GDM1 (cell line): ENCODE data around the gene ZNF71.

Experiments
- DNase-seq: peaks from one replicate; lab custom pipeline; 2025; lab: John Stamatoyannopoulos, UW

Gene ZNF71

DNA sequence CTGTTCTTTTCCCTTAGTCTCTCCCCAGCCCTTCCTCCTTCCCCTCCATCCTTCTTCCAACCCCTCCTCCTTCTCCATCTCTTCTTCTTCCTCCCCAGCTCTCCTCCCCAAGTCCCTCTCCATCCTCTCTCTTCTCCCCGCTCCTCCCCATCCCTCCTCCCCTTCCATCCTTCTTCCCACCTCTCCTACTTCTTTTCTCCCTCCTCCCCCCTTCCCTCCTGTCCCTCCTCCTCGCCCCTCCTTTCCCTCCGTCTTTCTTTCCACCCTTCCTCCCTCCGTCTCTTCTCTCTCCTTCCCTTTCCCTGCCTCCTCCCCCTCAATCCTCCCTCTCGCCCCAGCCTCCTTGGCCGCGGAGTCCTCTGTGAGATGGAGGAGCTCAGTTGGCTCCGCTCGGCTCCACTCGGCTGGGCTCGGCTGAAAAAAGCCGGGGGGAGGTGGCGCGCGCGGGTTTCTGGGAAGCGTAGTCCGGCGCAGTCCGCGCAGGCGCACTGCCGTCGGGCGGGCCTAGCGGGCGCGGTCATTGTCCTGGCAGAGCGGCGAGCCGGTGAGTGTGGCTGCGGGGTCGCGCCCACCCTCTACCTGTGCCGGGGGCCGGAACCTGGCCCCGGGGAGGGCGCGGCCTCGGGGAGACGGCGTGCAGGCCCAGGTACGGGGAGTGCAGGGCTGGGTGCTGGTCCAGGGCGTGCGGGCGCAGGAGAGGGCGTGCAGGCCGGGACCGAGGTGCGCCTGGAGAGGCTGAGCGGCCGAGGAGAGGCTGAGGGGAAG lies at the start of gene ZNF71:
Gene ZNF71 (plus strand): TSS at position 520 of the 765 bp plus-strand sequence. CDS start 6,257 bp downstream, outside the sequence.
- peak; percentile 77 for DNase-seq

DNA sequence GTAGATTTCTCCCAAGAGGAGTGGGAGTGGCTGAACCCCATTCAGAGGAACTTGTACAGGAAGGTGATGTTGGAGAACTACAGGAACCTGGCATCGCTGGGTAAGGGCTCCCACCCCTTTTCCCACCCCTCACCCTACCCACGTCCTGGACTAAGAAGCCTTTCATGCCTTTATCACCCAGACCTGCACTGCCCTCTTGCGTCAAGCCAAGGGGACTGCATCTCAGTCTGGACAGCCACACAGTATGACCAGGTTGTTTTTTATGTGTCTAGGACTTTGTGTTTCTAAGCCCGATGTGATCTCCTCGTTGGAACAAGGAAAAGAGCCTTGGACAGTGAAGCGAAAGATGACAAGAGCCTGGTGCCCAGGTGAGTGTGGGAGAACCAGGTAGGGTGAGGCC lies 47.6 kb upstream of the ZNF71 start:
- no peak for DNase-seq

DNA sequence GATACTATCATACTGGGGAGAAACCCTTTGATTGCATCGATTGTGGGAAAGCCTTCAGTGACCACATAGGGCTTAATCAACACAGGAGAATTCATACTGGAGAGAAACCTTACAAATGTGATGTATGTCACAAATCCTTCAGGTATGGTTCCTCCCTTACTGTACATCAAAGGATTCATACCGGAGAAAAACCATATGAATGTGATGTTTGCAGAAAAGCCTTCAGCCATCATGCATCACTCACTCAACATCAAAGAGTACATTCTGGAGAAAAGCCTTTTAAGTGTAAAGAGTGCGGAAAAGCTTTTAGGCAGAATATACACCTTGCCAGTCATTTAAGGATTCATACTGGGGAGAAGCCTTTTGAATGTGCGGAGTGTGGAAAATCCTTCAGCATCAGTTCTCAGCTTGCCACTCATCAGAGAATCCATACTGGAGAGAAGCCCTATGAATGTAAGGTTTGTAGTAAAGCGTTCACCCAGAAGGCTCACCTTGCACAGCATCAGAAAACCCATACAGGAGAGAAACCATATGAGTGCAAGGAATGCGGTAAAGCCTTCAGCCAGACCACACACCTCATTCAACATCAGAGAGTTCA lies 40.7 kb upstream of the ZNF71 start:
- DNase-seq: no peak

DNA sequence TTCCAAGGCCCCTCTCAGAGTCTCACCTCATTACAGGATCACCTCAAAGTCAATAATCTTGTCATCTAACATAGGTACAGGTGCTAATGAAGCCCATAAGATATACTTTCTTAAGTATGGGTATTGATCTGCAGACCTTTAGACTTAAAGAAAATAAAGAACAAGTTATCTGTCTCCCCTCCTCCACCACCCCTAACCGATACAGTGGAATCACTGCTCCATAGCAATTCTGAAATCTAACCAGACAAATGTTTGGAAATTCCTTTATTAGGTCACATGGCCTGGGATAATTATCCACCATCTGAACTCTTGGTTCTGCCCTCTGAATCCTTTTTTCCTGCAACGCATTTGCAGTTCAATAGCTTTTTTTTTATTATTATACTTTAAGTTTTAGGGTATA lies 32.3 kb upstream of the ZNF71 start:
- no peak for DNase-seq

DNA sequence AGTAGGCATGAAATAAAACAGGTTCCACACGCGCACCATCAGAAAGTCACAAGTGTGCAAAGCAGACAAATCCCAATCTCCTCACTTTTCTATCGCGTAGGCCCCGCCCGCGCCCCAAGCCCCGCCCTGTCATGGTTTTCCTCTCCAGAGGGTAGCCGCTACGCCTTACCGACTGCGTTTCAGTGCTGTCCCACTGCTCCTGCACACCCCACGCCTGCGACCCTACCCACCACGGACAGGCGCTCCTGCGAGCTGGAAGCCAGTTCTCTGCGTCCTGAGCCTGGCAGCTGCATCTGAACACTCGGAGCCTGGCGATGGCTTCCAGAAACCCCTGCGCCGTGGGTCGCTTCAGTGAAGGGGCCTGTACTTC lies 28.2 kb upstream of the ZNF71 start:
- DNase-seq: no peak

DNA sequence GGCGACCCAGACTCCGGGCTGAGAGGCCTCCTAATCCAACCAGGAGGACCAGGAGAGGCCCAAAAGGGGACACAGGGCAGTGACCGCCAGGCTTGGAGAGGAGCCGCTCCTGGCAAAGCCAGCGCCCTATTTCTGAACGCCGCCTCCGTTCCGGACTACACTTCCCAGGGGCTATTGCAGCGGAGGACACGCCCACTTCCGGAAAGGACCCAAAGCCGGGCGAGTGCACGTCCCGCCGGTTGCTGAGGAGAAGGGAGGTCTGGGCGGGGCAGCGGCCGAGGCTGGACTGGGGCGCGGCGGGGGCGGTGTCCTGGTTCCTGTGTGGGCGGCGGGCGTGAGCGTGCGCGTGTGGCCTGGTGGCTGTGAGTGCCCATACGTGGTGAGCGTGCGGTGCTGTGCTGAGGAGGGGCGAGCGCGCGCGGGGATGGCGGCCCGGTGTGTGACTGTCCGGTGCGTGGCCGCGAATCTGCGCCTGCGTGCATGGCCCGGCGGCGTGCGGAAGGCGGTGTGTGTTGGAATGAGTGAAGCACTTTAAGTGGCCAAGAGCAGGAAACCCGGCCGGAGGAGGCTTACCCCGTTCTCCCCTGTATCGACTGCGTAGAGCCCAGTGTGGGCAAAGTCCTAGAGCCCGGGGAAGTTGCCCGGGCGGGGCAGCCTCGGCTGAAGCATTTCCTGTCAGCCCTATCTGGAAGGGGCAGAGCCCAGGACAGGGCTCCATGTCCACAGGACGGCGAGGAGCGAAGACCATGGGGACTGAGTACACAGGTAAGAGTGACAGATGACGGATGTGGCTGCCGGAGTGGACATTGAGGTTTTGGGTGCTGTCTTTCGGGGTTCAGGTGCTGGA lies 27.6 kb upstream of the ZNF71 start, which contains the start of gene ZNF470:
Gene ZNF470 (plus strand): TSS at position 195 of the 847 bp plus-strand sequence. CDS start 2,844 bp downstream, outside the sequence.
- DNase-seq: peak; percentile 79

DNA sequence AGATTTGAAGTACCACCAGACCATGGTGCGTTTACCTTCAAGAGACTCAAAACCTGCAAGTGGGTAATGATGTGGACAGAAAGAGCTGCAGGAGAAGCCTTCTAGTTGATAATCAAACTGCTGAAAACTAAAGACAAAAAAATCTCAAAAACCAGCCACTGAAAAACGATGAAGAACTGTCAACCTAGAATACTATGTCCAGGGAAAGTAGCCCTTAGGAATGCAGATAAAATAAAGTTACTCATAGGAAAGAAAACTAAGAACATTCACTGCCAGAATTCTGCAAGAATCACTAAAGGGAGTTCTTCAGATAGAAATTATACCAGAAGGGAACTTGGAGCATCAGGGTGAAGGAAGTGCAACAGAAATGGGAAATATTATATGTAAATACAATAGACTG lies 22.5 kb upstream of the ZNF71 start:
- no peak for DNase-seq

DNA sequence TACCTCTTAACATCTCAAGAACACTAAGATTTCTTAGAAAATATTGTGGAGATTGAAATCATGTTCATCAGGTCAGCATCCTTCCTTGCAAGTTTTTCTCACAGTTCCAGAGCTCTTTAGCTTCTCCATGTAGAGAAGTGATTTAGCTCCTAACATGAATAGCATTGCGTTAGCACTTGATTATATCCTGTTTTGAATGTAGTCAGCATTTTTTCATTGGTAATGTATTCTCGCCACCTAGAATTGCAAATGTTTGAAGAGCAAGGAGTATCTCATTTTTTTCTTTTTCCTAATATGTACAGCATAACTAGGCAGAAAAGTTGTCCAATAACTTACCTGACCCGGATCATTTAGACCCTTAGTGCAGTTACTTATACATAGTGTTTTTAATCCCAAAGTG lies 21.2 kb upstream of the ZNF71 start:
- no peak for DNase-seq

DNA sequence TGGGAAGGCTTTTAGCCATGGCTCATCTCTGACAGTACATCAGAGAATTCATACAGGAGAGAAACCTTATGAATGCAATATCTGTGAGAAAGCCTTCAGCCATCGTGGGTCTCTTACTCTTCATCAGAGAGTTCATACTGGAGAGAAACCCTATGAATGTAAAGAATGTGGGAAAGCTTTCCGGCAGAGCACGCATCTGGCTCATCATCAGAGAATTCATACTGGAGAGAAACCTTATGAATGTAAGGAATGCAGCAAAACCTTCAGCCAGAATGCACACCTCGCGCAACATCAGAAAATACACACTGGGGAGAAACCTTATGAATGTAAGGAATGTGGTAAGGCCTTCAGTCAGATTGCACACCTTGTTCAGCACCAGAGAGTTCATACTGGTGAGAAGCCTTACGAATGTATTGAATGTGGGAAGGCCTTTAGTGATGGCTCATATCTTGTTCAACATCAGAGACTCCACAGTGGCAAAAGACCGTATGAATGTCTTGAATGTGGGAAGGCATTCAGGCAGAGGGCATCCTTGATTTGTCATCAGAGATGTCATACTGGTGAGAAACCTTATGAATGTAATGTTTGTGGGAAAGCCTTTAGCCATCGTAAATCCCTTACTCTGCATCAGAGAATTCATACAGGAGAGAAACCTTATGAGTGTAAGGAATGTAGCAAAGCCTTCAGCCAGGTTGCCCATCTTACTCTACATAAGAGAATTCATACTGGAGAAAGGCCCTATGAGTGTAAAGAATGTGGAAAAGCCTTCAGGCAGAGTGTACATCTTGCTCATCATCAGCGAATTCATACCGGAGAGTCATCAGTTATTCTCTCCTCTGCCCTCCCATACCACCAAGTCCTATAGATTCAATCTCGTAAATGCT lies 17.1 kb upstream of the ZNF71 start:
- no peak for DNase-seq

DNA sequence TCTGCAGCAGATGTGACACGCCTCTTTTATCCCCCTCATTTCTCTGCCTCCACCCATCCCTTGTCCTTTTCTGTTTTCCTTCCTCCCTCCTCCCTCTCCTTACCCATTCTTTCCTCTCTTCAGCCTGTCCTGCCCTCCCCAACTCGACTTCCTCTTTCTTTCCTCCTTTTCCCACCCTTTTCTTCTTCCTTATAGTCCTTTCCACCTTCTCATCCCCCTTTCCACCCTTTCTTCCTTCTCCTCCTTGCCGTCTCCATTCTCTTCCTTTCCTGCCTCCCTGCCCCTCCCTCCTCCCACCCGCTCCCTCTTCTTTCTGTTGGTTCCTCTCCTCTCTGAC lies 688 bp upstream of the ZNF71 start:
- DNase-seq: no peak

DNA sequence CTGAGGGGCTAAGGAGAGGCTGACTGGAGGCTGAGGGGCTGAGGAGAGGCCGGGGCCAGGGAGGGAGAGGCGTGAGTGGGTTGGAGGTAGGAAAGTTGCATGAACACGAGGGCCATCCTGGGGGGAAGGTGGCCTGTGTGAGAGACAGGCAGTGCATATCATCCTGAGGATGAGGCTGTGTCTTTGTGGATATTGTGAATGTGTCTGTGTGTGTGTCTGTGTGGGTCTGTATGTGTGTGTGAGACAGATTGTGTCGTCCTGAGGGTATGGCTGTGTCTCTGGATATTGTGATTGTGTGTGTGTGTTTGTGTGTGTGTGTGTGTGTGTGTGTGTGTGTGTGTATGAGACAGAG lies 422 bp downstream of the ZNF71 start:
- DNase-seq: no peak

DNA sequence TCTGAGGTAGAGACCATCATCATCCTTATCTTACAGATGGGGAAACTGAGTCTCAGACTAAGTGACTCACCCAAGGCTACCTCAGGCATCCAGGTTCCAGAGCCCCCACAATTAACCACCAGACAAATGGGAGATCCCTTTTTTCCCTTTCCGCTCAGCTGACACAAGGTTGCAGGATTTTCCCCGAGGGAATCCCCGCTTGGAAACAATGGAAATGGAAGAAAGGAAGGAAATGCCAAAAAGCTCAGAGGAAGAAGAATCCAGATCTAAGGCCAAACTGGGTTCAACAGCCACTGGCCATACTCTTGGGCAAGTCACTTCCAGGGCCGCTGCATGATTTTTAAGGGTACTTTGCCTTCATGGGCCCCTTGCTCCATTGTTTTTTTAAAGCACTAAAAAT lies 1.6 kb downstream of the ZNF71 start:
- no peak for DNase-seq

DNA sequence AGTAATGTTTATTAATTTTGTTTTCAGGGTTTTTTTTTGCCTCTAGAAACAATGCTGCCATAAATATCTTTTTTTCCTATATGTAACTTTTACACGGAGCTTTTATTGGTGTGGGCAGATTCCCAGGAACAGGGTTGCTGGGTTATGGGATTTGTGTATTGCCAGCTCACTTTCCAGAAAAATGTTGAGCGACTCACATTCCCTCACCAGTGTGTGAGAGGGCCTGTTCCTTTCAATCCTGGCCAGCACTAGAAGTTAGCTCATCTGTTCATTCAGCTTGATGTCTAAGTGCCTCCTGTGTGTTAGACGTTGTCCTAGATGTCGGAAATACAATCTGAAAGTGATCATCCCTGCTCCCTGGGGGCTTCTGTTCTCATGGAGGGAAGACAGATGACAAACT lies 2.6 kb downstream of the ZNF71 start:
- no peak for DNase-seq

DNA sequence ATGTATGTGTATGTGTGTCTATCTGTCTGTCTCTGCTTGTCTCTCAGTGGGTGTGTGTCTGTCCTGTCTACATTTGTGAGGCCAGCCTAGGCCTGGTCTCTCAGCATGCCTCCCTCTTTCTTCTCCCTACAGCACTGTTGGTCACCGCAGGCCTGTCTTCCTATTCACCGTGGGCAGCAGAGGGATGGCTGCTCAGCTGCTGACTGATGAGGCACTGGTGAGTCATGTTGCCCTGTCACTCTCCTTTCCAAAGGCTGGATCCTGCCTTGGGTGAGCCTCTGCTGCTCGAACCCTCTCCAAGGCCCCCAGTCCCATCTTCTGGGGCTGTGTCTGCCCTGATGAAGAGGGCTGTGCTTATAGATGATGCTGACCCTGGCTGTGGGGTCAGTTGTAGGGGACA lies 6.3 kb downstream of the ZNF71 start:
- no peak for DNase-seq

DNA sequence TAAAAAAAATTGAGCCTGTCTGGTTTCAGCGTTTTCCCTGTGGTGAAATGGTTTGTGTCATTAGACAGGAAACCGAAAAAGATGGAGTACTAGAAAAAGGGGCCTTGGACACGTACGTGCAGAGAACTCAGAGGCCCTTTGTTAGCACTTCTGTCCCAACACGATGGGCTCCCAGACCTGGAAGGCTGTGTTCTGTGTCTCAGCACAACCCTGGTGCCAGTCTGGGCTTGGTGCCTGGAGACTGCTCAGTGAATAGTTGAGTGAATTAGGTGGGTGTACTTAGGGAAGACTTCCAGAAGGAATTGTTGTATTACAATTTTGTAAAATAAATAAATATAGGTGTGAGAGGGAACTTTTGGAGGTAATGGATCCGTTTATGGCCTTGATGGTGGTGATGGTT lies 8.7 kb downstream of the ZNF71 start:
- DNase-seq: no peak

DNA sequence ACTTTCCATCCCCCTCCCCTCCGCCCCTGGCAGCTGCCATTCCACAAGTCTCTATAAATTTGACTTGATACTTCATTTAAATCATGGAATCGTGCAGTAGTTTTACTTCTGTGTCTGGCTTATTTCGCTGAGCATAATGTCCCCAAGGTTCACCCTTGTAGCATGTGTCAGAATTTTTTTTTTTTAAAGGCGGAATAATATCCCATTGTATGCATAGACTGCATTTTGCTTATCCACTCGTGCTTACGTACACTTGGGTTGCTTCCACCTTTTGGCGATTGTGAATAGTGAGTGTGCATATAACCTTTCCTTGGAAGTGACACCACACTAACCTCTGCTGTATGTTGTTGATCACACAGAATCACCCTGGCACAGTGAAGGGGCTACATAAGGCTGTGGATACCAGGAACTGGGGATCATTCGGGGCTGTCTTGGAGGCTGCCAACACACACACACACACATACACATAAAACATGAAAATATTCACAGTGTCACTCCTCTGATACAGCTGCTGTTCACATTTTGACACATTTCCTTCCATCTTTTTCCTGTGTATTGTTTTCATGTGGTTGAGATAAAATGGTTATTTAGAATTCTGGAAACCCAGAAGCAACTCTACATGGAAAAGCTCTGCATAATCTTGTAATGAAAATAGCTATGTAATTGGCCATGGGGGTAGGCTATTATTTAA lies 13.3 kb downstream of the ZNF71 start:
- no peak for DNase-seq

DNA sequence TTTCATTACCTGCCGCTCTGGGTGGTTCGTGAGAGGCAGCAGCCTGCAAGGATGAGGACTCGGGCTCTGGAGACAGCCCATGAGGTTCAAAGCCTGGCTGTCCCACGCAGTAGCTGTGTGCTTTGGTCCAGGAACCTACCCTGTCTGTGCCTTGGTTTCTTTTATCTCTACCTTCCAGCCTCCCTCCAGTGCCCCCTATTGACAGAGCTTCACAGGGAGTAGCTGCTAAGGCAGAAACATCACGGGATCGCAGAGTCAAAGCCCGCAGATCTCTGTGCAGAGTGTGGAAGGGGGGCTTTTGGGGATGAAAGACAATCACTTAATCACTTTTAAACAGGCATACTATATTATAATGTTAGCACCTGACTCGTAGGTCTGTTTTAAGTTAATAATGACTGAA lies 16.2 kb downstream of the ZNF71 start:
- DNase-seq: no peak

DNA sequence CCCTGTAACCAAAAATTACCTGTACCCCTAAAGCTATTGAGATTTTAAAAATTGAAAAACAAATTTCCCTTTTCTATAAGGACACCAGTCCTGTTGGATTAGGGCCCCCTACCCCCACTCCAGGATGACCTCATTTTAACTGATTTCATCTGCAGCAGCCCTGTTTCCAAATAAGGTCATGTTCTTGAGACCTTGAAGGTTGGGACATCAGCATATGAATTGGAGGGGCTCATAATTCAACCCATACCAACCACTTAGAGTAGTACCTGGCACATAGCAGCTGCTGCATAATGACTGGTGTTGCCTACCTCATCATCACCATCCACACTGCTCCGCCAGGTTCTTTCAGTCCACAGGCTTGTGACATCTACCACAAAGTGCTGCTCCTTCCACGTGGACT lies 17.6 kb downstream of the ZNF71 start:
- no peak for DNase-seq

DNA sequence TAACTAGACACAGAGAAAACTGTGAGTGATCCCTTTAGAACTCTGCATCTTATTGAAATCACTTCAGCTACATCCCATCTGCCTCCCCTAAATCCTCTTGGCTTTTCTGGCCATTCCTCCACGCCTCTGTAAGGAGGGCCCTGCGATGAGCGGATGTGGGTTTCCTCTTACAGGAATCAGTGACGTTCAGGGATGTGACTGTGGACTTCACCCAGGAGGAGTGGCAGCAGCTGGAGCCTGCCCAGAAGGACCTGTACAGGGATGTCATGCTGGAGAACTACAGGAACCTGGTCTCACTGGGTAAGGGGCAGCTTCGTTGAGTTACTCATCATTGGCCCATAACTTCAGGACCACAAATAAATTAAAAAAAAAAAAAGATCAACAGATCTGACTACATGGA lies 18.5 kb downstream of the ZNF71 start:
- no peak for DNase-seq

DNA sequence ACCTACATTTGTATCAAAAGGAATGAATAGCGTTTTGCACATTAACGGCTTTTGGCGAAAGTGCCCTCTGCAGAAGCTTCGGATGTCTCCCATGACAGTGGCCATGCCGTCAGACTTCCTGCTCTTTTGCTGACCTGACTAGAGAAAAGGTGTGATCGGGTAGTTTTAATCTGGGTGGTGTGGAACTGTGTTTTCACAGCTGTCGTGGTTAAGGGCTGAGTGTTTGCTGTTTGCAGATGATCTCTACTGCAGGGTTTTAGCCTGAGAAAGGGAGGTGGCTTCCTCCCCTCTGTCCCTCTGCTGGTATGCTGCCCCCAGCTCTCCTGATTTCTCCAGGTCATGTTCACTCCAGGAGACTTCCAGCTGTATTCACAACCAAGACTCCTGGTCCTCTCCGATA lies 22.4 kb downstream of the ZNF71 start:
- no peak for DNase-seq

DNA sequence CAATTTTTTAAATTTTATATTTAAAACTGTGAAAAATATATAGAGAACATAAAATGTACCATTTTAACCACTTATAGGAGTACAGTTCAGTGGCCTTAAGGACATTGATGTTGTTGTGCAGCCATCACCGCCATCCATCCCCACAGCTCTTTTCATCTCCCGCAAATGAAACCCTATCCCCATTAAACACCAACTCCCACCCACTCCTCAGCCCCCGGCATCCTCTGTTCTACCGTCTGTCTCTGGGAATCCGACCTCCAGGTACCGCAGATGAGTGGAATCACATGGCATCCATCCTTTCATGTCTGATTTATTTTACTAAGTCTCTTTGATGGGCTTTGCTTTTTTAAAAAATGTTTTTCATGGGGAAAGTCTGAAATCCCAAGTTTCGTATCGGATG lies 24.0 kb downstream of the ZNF71 start:
- no peak for DNase-seq

DNA sequence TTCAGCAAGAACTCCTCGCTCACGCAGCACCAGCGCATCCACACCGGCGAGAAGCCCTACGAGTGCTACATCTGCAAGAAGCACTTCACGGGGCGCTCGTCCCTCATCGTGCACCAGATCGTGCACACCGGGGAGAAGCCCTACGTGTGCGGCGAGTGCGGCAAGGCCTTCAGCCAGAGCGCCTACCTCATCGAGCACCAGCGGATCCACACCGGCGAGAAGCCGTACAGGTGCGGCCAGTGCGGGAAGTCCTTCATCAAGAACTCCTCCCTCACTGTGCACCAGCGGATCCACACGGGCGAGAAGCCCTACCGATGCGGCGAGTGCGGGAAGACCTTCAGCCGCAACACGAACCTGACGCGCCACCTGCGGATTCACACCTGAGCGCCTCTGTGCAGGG lies 27.3 kb downstream of the ZNF71 start:
- DNase-seq: no peak
